GM12878 (cell line): ENCODE data around the gene KLRK1. TPM values are rescaled to one million over a fixed set of nuclear protein-coding genes. Genes with fewer than 3 reads are reported as not detected.
"Not testable (repeated sequence)": the region's sequence is repeated elsewhere in the genome, so short reads cannot be mapped to it uniquely, and the experiment has no call there.

Experiments
- ATAC-seq: fragments of 200-7000 bp; cut with Tn5 transposase; 3 replicates; pipeline ENCODE4 v1.9.1; 2020; ENCODE audit warnings: mild to moderate bottlenecking, moderate library complexity
- BruUV-seq: library from RNA; stranded (reverse); fragments of 400-500 nt; replicated peaks from 2 replicates; lab custom pipeline; 2021; lab: Mats Ljungman, UMichigan
- CTCF ChIA-PET: fragments of 300-600 bp; sonication (Branson Sonifier 250); formaldehyde crosslinking; extraction: SDS; loops from one replicate; lab custom pipeline; 2021; ENCODE audit warnings: inconsistent platforms; lab: Yijun Ruan, JAX
- POLR2A ChIA-PET: fragments of 350-600 bp; formaldehyde crosslinking; extraction: SDS; loops from one replicate; lab custom pipeline; 2021; ENCODE audit warnings: inconsistent platforms; lab: Charles Lee
- RAD21 ChIA-PET: fragments of 300-600 bp; sonication (Branson Sonifier 250); formaldehyde crosslinking; loops from one replicate; lab custom pipeline; 2023; ENCODE audit warnings: antibody characterized with exemption; ENCODE audit not compliant: unreplicated experiment; lab: Charles Lee
- SMC1A ChIA-PET: fragments of 300-600 bp; sonication (Branson Sonifier 250); formaldehyde crosslinking; loops from one replicate; lab custom pipeline; 2023; ENCODE audit not compliant: unreplicated experiment, uncharacterized antibody; lab: Charles Lee
- DNase-seq: peaks from one replicate; pipeline ENCODE4 v3.0.0-alpha.2; 2011; ENCODE audit warnings: low read depth, low spot score
- FAIRE-seq: peaks from 3 replicates; lab custom pipeline; 2011; peaks lifted over from hg19 to GRCh38; lab: Jason Lieb, UNC
- H2AFZ ChIP-seq: 2 replicates; pipeline ENCODE4 v1.6.0; 2011; ENCODE audit warnings: low read depth, low read length, control low read depth; ENCODE audit not compliant: control insufficient read depth
- H3K27ac ChIP-seq: 2 replicates; pipeline ENCODE4 v1.5.1; 2011; ENCODE audit warnings: control low read depth; ENCODE audit not compliant: control insufficient read depth, insufficient read depth
- H3K27me3 ChIP-seq, 2 experiments: replicated peaks in 1 of 2; 2 replicates each; pipeline versions ENCODE4 v1.6.0 to v1.6.1; 2011; ENCODE audit warnings: low read length in 1 of 2; ENCODE audit not compliant: control insufficient read depth in 2 of 2, insufficient read depth in 2 of 2
- H3K36me3 ChIP-seq, 2 experiments: 2 replicates each; pipeline ENCODE4 v1.5.1; 2011; ENCODE audit warnings: low read length in 1 of 2; ENCODE audit not compliant: control insufficient read depth in 2 of 2, insufficient read depth in 2 of 2
- H3K4me1 ChIP-seq: 2 replicates; pipeline ENCODE4 v1.6.1; 2011; ENCODE audit warnings: mild to moderate bottlenecking, low read length, moderate library complexity, mixed read lengths; ENCODE audit not compliant: control insufficient read depth, insufficient read depth
- H3K4me2 ChIP-seq: 2 replicates; pipeline ENCODE4 v1.6.0; 2011; ENCODE audit warnings: control low read depth; ENCODE audit not compliant: control insufficient read depth, insufficient read depth
- H3K4me3 ChIP-seq: fragments of 200-600 bp; sonication (generic); 2 replicates; pipeline ENCODE4 v1.5.1; 2016
- H3K79me2 ChIP-seq: 2 replicates; pipeline ENCODE4 v1.6.0; 2011; ENCODE audit warnings: low read length; ENCODE audit not compliant: control insufficient read depth, insufficient read depth
- H3K9ac ChIP-seq: 2 replicates; pipeline ENCODE4 v1.8.0; 2011; ENCODE audit warnings: low read length, control low read depth, mixed read lengths; ENCODE audit not compliant: control insufficient read depth, insufficient read depth
- H3K9me3 ChIP-seq: replicated peaks from 3 replicates; pipeline ENCODE4 v1.5.1; 2011; ENCODE audit warnings: mild to moderate bottlenecking, low read length; ENCODE audit not compliant: control insufficient read depth, insufficient read depth
- H4K20me1 ChIP-seq: 2 replicates; pipeline ENCODE4 v1.6.0; 2011; ENCODE audit not compliant: control insufficient read depth, insufficient read depth
- BHLHE40 ChIP-seq, 2 experiments: fragments of 450-650 bp in 1 of 2; IDR thresholded peaks; 2 replicates each; pipeline ENCODE4 v1.6.1; 2011 to 2017; ENCODE audit warnings: low read depth in 2 of 2, borderline replicate concordance in 1 of 2, improper control_type of control experiment in 1 of 2, low read length in 1 of 2, mild to moderate bottlenecking in 1 of 2
- IRF4 ChIP-seq: IDR thresholded peaks from 2 replicates; pipeline ENCODE4 v1.6.1; 2011; ENCODE audit warnings: low read depth, low read length
- KAT2A ChIP-seq: conservative IDR thresholded peaks from 2 replicates; pipeline ENCODE4 v1.6.1; 2011; ENCODE audit warnings: low read depth, low read length; ENCODE audit not compliant: control insufficient read depth
- MTA2 ChIP-seq: fragments of 450-650 bp; IDR thresholded peaks from 2 replicates; pipeline ENCODE4 v1.6.1; 2016; ENCODE audit warnings: low read depth, mild to moderate bottlenecking, moderate library complexity
- MXI1 ChIP-seq: fragments of 150-350 bp; IDR thresholded peaks from 2 replicates; pipeline ENCODE4 v1.6.1; 2011; ENCODE audit warnings: low read depth, mild to moderate bottlenecking, inconsistent platforms, low read length, improper control_type of control experiment
- RAD51 ChIP-seq: fragments of 450-650 bp; IDR thresholded peaks from 2 replicates; pipeline ENCODE4 v1.6.1; 2016; ENCODE audit warnings: moderate library complexity, mild to moderate bottlenecking, inconsistent platforms
- TCF3 ChIP-seq: IDR thresholded peaks from 2 replicates; pipeline ENCODE4 v1.6.1; 2012; ENCODE audit warnings: low read depth, mild to moderate bottlenecking, low read length, borderline replicate concordance; ENCODE audit not compliant: insufficient read depth
- WRNIP1 ChIP-seq: IDR thresholded peaks from 2 replicates; pipeline ENCODE4 v1.6.1; 2011; ENCODE audit warnings: low read depth, low read length, improper control_type of control experiment, borderline replicate concordance
- WGBS: methylation state at CpG from one replicate; pipeline ENCODE4 v1.1.6; 2016; ENCODE audit warnings: low lambda C conversion rate; ENCODE audit not compliant: insufficient replicate concordance, insufficient coverage; ENCODE audit errors: missing lambda C conversion rate; 5-methylcytosine and 5-hydroxymethylcytosine counted together
- in situ Hi-C: fragments of 300-500 bp; cut with MboI; formaldehyde crosslinking; loops from 9 replicates; pipeline ENCODE4 v1.14.3; 2018; ENCODE audit warnings: mixed read lengths
- intact Hi-C: fragments of 100-400 bp; cut with micrococcal nuclease; formaldehyde crosslinking; loops from one replicate; pipeline ENCODE4 v1.14.2; 2022; ENCODE audit not compliant: unreplicated experiment
- polyA plus RNA-seq, 11 experiments: library from polyadenylated mRNA; depleted of rRNA in 4 of 11; unstranded in 6 of 11; stranded (reverse) in 5 of 11; fragments of >200 nt; fragmentation: Nextera tagmentation in 4 of 11; fragmentation: Illumina TruSeq in 1 of 11; extraction: Ambion mirVana in 4 of 11; extraction: Trizol in 1 of 11; gene quantifications; 1 replicate in 1 of 11; 2 replicates in 10 of 11; pipeline versions ENCODE4 v1.2.1 to v1.2.3, GENCODE V29; 2011 to 2016; ENCODE audit warnings: inconsistent platforms in 2 of 11, missing spikeins in 2 of 11, low read depth in 1 of 11
- total RNA-seq, 4 experiments: library from RNA; depleted of rRNA in 3 of 4; stranded (reverse); fragments of >200 nt in 3 of 4; fragmentation: Illumina TruSeq in 1 of 4; extraction: Trizol in 1 of 4; gene quantifications; 2 replicates each; pipeline versions ENCODE4 v1.2.1 to v1.2.3, GENCODE V29; 2013 to 2021
- TF ChIP-seq, protein P1 (sequence below): fragments of 450-650 bp; IDR thresholded peaks from 2 replicates; pipeline ENCODE4 v1.6.1; 2018; ENCODE audit warnings: borderline replicate concordance, mild to moderate bottlenecking; ENCODE audit not compliant: partially characterized antibody

The KLRK1 gene
- total and polyA plus RNA-seq, 10 of the 15 experiments (the other 5 are each of a cell fraction or from before 2014, with no cell fraction given): 0.27 to 2.0 (median 0.99) TPM

DNA sequence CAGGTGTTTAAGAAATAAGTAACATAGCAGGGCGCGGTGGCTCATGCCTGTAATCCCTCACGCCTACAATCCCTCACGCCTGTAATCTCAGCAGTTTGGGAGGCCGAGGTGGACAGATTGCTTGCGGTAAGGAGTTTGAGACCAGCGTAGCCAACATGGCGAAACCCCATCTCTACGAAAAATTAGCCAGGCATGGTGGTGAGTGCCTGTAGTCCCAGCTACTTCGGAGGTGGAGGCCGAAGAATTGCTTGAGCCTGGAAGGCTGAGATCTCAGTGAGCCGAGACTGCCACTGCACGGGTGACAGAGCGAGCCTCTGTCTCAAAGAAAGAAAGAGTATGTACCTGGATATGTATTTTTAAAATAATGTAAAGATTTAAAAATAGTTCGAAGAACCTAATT, 6.3 kb upstream of the KLRK1 start:
- intact Hi-C loops: loop anchor here (10.0 kb wide), 1 partner anchor 279 kb away; the partner anchor contains the start of gene STYK1
- ChIA-PET RAD21 (interaction anchor here (6.7 kb wide), 1 partner anchor 31 kb away, joined by 75 read pairs; no protein-coding TSS in a partner anchor), CTCF (interaction anchor here (1.5 to 2.0 kb wide), 3 partner anchors 15 to 31 kb away, joined by 5 to 7 read pairs (median 6); no protein-coding TSS in a partner anchor), POLR2A (interaction anchor here (3.2 kb wide), 1 partner anchor 31 kb away, joined by 20 read pairs; no protein-coding TSS in a partner anchor), SMC1A (interaction anchor here (1.0 to 4.1 kb wide), 3 partner anchors 10 to 31 kb away, joined by 4 to 41 read pairs (median 5); no protein-coding TSS in a partner anchor)
- H3K4me1 ChIP-seq, H3K9ac ChIP-seq, ATAC-seq, FAIRE-seq, H3K4me2 ChIP-seq, H3K4me3 ChIP-seq, H3K36me3 ChIP-seq, H3K79me2 ChIP-seq, in situ Hi-C loops, BruUV-seq, H3K9me3 ChIP-seq, H3K27me3 ChIP-seq, DNase-seq, H4K20me1 ChIP-seq, H2AFZ ChIP-seq: not testable (repeated sequence)
- peak overlapping the region; percentile 53; the same call in 1 of the 2 replicates for H3K27ac ChIP-seq
- WGBS: 87% methylated on average over 14 of the region's 15 CpGs

DNA sequence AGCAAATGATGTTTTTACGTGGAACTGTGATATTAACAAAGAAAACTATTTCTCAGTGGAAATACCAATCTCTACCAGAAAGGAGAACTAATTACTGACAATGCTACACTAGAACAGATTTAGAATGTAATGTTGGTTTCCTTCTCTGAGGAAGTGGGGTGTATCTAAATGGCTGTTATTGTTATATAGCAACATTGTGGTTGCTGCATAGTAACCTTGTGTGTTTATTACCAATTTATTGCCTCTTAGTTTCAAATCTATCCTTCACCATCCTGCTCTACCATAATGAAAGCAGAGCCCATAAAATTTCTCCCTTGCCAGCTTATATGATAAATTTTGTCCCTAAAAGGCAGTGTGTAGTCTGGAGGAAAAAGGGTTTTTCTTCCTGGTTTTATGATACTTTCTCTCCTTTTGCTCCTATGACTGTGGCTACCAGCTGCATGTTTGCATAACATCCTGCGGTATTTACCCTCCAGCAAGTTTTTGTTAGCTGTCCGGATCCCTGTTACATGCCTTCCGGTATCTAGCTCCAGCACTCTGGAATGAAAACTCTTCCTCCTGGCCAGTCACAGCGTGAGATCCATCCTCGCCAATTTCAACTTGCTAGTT, 5.7 kb upstream of the KLRK1 start:
- FAIRE-seq: peak; percentile 72
- WGBS: 20% methylated on average over 6 of the region's 6 CpGs
- SMC1A ChIA-PET: interaction anchor here (1.0 to 4.1 kb wide), 3 partner anchors 10 to 30 kb away, joined by 4 to 41 read pairs (median 5); no protein-coding TSS in a partner anchor
- TF ChIP-seq MTA2 (peak; percentile 99), IRF4 (0 out of 2 replicates have a peak, but pooled peaks have one; percentile 22), KAT2A (no peak), RAD51 (peak; percentile 61; the same call in 1 of the 2 replicates), WRNIP1 (no peak), TCF3 (no peak), MXI1 (no peak), BHLHE40 (IDR thresholded peaks at IDR 0.05; ENCODE audit: borderline replicate concordance in 1 of 2, low read depth in 2 of 2, low read length in 1 of 2) (no peak; a peak in 1 of 4 replicates)
- TF ChIP-seq, protein P1, sequence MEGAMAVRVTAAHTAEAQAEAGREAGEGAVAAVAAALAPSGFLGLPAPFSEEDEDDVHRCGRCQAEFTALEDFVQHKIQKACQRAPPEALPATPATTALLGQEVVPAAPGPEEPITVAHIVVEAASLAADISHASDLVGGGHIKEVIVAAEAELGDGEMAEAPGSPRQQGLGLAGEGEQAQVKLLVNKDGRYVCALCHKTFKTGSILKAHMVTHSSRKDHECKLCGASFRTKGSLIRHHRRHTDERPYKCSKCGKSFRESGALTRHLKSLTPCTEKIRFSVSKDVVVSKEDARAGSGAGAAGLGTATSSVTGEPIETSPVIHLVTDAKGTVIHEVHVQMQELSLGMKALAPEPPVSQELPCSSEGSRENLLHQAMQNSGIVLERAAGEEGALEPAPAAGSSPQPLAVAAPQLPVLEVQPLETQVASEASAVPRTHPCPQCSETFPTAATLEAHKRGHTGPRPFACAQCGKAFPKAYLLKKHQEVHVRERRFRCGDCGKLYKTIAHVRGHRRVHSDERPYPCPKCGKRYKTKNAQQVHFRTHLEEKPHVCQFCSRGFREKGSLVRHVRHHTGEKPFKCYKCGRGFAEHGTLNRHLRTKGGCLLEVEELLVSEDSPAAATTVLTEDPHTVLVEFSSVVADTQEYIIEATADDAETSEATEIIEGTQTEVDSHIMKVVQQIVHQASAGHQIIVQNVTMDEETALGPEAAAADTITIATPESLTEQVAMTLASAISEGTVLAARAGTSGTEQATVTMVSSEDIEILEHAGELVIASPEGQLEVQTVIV: no peak

More for the DNA sequence above, 5.7 kb upstream of the KLRK1 start:
- Histone ChIP-seq H3K4me3 (no peak overlapping the region), H3K79me2 (no peaks in the 10 kb centered on the region), H3K9ac (no peak overlapping the region), H3K9me3 (no peaks in the 10 kb centered on the region; the same call in 2 of the 3 replicates), H3K27me3 (no peaks in the 10 kb centered on the region), H3K4me2 (peak overlapping the region; percentile 56), H2AFZ (peak overlapping the region; percentile 59), H3K27ac (peak overlapping the region; percentile 53; the same call in 1 of the 2 replicates), H3K4me1 (peaks cover 9% of the 10 kb centered on the region; the same call in 1 of the 2 replicates), H3K36me3 (no peaks in the 10 kb centered on the region), H4K20me1 (no peaks in the 10 kb centered on the region)
- ChIA-PET RAD21 (interaction anchor here (6.7 kb wide), 1 partner anchor 30 kb away, joined by 75 read pairs; no protein-coding TSS in a partner anchor), POLR2A (interaction anchor here (3.2 kb wide), 1 partner anchor 30 kb away, joined by 20 read pairs; no protein-coding TSS in a partner anchor), CTCF (interaction anchor here (1.5 to 2.0 kb wide), 3 partner anchors 16 to 31 kb away, joined by 5 to 7 read pairs (median 6); no protein-coding TSS in a partner anchor)
- intact Hi-C loops: loop anchor here (1.0 to 10.0 kb wide), 2 partner anchors 31 to 279 kb away; partner anchors contain the start of gene STYK1
- no TSS peak for BruUV-seq
- in situ Hi-C loops: no loop called here
- peak; percentile 60 for DNase-seq
- peak; percentile 83 for ATAC-seq
